ENCODE results near the gene RSPO1.

The RSPO1 gene

DNA sequence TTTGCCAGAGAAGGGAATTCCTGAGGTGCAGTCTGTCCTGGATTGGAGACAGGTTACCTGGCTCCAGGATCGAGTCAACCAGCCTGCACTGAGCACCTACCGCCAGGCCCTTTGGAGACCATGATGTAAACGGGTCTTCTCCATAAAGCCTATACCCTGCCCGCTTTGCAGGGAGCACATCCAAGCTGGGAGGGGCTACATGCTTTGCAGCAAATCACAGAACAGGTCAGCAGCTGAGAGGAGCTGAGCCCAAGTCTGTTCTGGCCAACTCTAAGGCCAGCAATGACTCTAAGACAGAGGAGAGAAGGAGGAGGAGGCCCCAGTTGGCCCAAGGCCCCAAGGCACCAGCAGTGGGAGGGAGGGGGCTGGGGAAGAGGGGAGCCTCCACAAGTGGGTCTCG, 15.5 kb upstream of the RSPO1 start:
- Mint-ChIP-seq H3K36me3 (no peaks in the 10 kb centered on the region), H3K27ac (peak overlapping the region; percentile 26), H3K27me3 (peaks cover 4 to 24% of the 10 kb centered on the region in 2 donors), H3K9me3 (no peaks in the 10 kb centered on the region), H3K4me3 (no peak overlapping the region), H3K4me1 (no peaks in the 10 kb centered on the region)
- no peak for DNase-seq
- ATAC-seq (replicated peaks), result no peak

GRCh38 chr1:37647281-37647680, 12.6 kb upstream of the RSPO1 start:
- peaks cover 0 to 2% of the 10 kb centered on the region in 2 donors for H3K36me3 Mint-ChIP-seq
- H3K27me3 Mint-ChIP-seq, result peaks cover 16 to 36% of the 10 kb centered on the region in 2 donors
- ATAC-seq (replicated peaks) (no peak), DNase-seq (no peak)
- H3K27ac Mint-ChIP-seq, result no peak overlapping the region
- no peaks in the 10 kb centered on the region for H3K4me1 Mint-ChIP-seq
- no peak overlapping the region for H3K4me3 Mint-ChIP-seq
- no peaks in the 10 kb centered on the region for H3K9me3 Mint-ChIP-seq

GRCh38 chr1:37641059-37641458, 6.4 kb upstream of the RSPO1 start:
- peaks cover 22 to 28% of the 10 kb centered on the region in 2 donors for H3K27me3 Mint-ChIP-seq
- no peaks in the 10 kb centered on the region for H3K4me1 Mint-ChIP-seq
- H3K4me3 Mint-ChIP-seq, result no peak overlapping the region
- DNase-seq, result no peak
- H3K27ac Mint-ChIP-seq, result no peak overlapping the region
- peaks cover 0 to 2% of the 10 kb centered on the region in 2 donors for H3K36me3 Mint-ChIP-seq
- no peaks in the 10 kb centered on the region for H3K9me3 Mint-ChIP-seq
- ATAC-seq (replicated peaks), result no peak

GRCh38 chr1:37636435-37636834, 1.7 kb upstream of the RSPO1 start:
- Mint-ChIP-seq H3K4me1 (peaks cover 7 to 17% of the 10 kb centered on the region in 2 donors), H3K4me3 (no peak overlapping the region), H3K27ac (no peak overlapping the region), H3K27me3 (peaks cover 45 to 54% of the 10 kb centered on the region in 2 donors), H3K9me3 (no peaks in the 10 kb centered on the region), H3K36me3 (no peaks in the 10 kb centered on the region)
- DNase-seq (no peak), ATAC-seq (replicated peaks) (no peak)

- H3K27ac Mint-ChIP-seq, result no peak overlapping the region
- no peaks in the 10 kb centered on the region for H3K36me3 Mint-ChIP-seq
- H3K27me3 Mint-ChIP-seq, result peaks cover 57 to 66% of the 10 kb centered on the region in 2 donors
- DNase-seq, result no peak
- no peak for ATAC-seq (replicated peaks)
- peaks cover 9 to 22% of the 10 kb centered on the region in 2 donors for H3K4me1 Mint-ChIP-seq
- H3K9me3 Mint-ChIP-seq, result no peaks in the 10 kb centered on the region
- H3K4me3 Mint-ChIP-seq, result peak overlapping the region in 1 of 2 donors; percentile 40
Measured at GRCh38 chr1:37634992-37635902, 555 bp upstream of the RSPO1 start.

- Mint-ChIP-seq H3K27me3 (peaks cover 69 to 80% of the 10 kb centered on the region in 2 donors), H3K27ac (no peak overlapping the region), H3K4me1 (peaks cover 9 to 25% of the 10 kb centered on the region in 2 donors), H3K4me3 (peak overlapping the region in 1 of 2 donors; percentile 10), H3K36me3 (no peaks in the 10 kb centered on the region), H3K9me3 (no peaks in the 10 kb centered on the region)
- DNase-seq (no peak), ATAC-seq (replicated peaks) (no peak)
Measured at GRCh38 chr1:37633938-37634243, 801 bp downstream of the RSPO1 start.

- Mint-ChIP-seq H3K27ac (peak overlapping the region; percentile 84), H3K9me3 (no peaks in the 10 kb centered on the region), H3K27me3 (peaks cover 74 to 86% of the 10 kb centered on the region in 2 donors), H3K36me3 (no peaks in the 10 kb centered on the region), H3K4me1 (peaks cover 9 to 25% of the 10 kb centered on the region in 2 donors), H3K4me3 (peak overlapping the region; percentile 2 to 13)
- no peak for ATAC-seq (replicated peaks)
- no peak for DNase-seq
Measured at GRCh38 chr1:37633040-37633937, 1.4 kb downstream of the RSPO1 start.

GRCh38 chr1:37631036-37631435, 3.7 kb downstream of the RSPO1 start:
- Mint-ChIP-seq H3K4me1 (peaks cover 9 to 25% of the 10 kb centered on the region in 2 donors), H3K36me3 (no peaks in the 10 kb centered on the region), H3K27me3 (peaks cover 82 to 97% of the 10 kb centered on the region in 2 donors), H3K27ac (peak overlapping the region; percentile 38), H3K4me3 (no peak overlapping the region), H3K9me3 (no peaks in the 10 kb centered on the region)
- ATAC-seq (replicated peaks) (no peak), DNase-seq (no peak)

GRCh38 chr1:37630426-37631028, 4.2 kb downstream of the RSPO1 start:
- Mint-ChIP-seq H3K4me3 (no peak overlapping the region), H3K36me3 (no peaks in the 10 kb centered on the region), H3K27me3 (peaks cover 79 to 95% of the 10 kb centered on the region in 2 donors), H3K4me1 (peaks cover 9 to 25% of the 10 kb centered on the region in 2 donors), H3K9me3 (no peaks in the 10 kb centered on the region), H3K27ac (no peak overlapping the region)
- ATAC-seq (replicated peaks) (peak in 1 of 2 donors; percentile 29), DNase-seq (no peak)

DNA sequence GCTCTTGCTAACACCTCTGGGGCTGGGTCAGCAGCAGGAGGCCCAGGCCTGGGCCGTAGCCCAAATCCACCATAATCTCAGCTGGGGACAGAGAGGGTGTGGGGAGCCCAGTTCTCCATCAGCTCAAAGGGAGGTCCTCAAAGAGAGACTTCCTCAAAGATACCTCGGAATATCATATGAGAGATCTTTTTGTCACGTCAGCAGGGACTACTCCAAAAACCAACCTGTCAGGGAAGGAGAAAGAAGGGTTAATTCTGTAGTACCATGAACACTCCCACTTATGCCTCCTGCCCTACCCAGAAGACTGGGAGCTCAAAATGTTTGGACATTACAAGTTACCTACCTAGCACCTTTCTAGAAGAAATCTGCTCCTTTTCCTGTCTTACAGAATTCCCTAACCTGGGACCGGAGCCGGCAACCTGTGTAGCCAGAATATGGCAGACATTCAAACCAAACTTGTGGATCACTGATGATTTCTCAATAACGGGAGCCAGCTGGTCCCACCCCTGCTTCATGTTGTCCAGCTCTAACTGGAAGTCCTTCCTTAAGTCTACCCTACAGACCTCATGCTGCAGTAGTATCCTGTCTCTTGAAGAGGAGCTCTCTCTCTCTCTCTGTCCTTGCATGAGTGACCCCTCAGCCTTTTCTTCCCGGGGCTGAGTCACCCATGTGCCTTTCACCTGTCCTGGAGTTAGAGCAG, 4.8 kb downstream of the RSPO1 start:
- H3K4me1 Mint-ChIP-seq, result peaks cover 9 to 25% of the 10 kb centered on the region in 2 donors
- peaks cover 78 to 95% of the 10 kb centered on the region in 2 donors for H3K27me3 Mint-ChIP-seq
- H3K27ac Mint-ChIP-seq, result no peak overlapping the region
- DNase-seq (no peak), ATAC-seq (replicated peaks) (no peak)
- no peak overlapping the region for H3K4me3 Mint-ChIP-seq
- H3K9me3 Mint-ChIP-seq, result no peaks in the 10 kb centered on the region
- H3K36me3 Mint-ChIP-seq, result no peaks in the 10 kb centered on the region

DNA sequence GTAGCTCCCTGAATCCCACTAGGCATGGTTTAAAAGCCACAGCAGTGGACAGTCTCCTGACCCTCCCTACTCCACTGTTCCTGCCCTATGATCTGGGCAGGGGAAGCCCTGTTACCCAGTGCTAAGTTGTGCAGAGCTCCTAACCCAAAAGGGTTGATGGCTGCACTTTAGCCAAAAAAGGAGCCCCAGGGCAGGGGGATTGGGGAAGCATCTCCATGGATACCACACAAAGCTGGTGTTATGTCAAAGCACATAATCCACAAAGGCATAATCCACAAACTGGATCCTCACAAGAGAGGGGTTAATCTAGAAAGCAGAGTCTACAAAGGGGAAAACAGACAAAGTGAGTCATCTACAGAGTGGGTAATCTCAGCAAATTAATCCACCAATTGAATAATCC, 5.7 kb downstream of the RSPO1 start:
- no peak for DNase-seq
- H3K9me3 Mint-ChIP-seq, result no peaks in the 10 kb centered on the region
- no peaks in the 10 kb centered on the region for H3K36me3 Mint-ChIP-seq
- H3K27ac Mint-ChIP-seq, result no peak overlapping the region
- H3K4me3 Mint-ChIP-seq, result no peak overlapping the region
- H3K4me1 Mint-ChIP-seq, result peaks cover 7 to 22% of the 10 kb centered on the region in 2 donors
- H3K27me3 Mint-ChIP-seq, result peaks cover 80 to 96% of the 10 kb centered on the region in 2 donors
- ATAC-seq (replicated peaks), result no peak

- DNase-seq, result no peak
- H3K9me3 Mint-ChIP-seq, result no peaks in the 10 kb centered on the region
- H3K4me3 Mint-ChIP-seq, result no peak overlapping the region
- ATAC-seq (replicated peaks), result no peak
- H3K27me3 Mint-ChIP-seq, result peaks cover 72 to 86% of the 10 kb centered on the region in 2 donors
- H3K27ac Mint-ChIP-seq, result no peak overlapping the region
- peaks cover 5 to 18% of the 10 kb centered on the region in 2 donors for H3K4me1 Mint-ChIP-seq
- H3K36me3 Mint-ChIP-seq, result no peaks in the 10 kb centered on the region
Measured at GRCh38 chr1:37628026-37628556, 6.6 kb downstream of the RSPO1 start.

- H3K27ac Mint-ChIP-seq, result no peak overlapping the region
Measured at GRCh38 chr1:37622131-37622530, 12.6 kb downstream of the RSPO1 start.

More at GRCh38 chr1:37622131-37622530, 12.6 kb downstream of the RSPO1 start:
- H3K4me1 Mint-ChIP-seq, result no peaks in the 10 kb centered on the region
- H3K4me3 Mint-ChIP-seq, result no peak overlapping the region
- H3K27me3 Mint-ChIP-seq, result peaks cover 38 to 45% of the 10 kb centered on the region in 2 donors
- no peaks in the 10 kb centered on the region for H3K9me3 Mint-ChIP-seq
- ATAC-seq (replicated peaks), result no peak
- no peak for DNase-seq
- H3K36me3 Mint-ChIP-seq, result no peaks in the 10 kb centered on the region

Measured in stimulated activated naive B cell treated with anti-CD40 and anti-IgM and Interleukin-4, amounts not matched to agents 10 μg/mL and 1 μg/mL and 100 μg/mL, for 72 hours (primary cell).